Measurements from ENCODE around the gene TEK. TPM values are rescaled to one million over a fixed set of nuclear protein-coding genes. Genes with fewer than 3 reads are reported as not detected.

Gene TEK
- total RNA-seq: 45.7 TPM

DNA sequence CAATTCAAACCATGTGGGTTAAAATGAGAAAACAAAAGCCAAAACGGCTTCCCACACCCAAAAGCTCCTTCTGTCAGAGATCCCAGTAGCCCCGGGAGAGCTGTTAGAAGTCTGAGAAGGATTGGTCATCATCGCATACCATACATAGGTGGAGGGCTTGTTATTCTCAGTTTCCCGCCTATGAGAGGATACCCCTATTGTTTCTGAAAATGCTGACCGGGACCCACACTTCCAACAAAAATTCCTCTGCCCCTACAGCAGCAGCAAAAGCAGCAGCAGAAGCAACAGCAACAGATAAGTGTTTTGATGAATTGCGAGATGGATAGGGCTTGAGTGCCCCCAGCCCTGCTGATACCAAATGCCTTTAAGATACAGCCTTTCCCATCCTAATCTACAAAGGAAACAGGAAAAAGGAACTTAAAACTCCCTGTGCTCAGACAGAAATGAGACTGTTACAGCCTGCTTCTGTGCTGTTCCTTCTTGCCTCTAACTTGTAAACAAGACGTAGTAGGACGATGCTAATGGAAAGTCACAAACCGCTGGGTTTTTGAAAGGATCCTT lies at the start of gene TEK:
TEK (plus strand) TSS at position 245 of the 561 bp plus-strand sequence. CDS start 366 bp downstream, outside the sequence.

Small RNA genes lying within 50 kb of the gene (small RNA-seq; reads per million reads assigned to genes)
- gene AL355433.1 (ENCODE audit: low replicate concordance) (not detected), gene RNA5SP280 (ENCODE audit: low replicate concordance) (not detected)

Other genes starting within 250 kb of the TEK start
- gene CAAP1, start 216.4 kb upstream of the TEK start, total RNA-seq: 20.6 TPM
- gene PLAA, start 162.0 kb upstream of the TEK start, total RNA-seq: 37.7 TPM
- 40.3 TPM for gene IFT74, start 152.8 kb upstream of the TEK start, total RNA-seq
- gene LRRC19, start 103.6 kb upstream of the TEK start, total RNA-seq: 12.1 TPM
- 1.4 TPM for gene EQTN, start 187.9 kb downstream of the TEK start, total RNA-seq